Skin of body (tissue), 2 donors: ENCODE results near the gene FADS2. TPM values are rescaled to one million over a fixed set of nuclear protein-coding genes. Genes with fewer than 3 reads are reported as not detected.
"Not testable (repeated sequence)": the region's sequence is repeated elsewhere in the genome, so short reads cannot be mapped to it uniquely, and the experiment has no call there.

Experiments used
- DNase-seq: peaks from one replicate; lab custom pipeline; 2025; lab: John Stamatoyannopoulos, UW
- total RNA-seq: library from RNA; depleted of rRNA; stranded (reverse); fragments of >200 nt; gene quantifications from one replicate; pipeline ENCODE4 v1.2.3, GENCODE V29; 2014

The FADS2 gene
- total RNA-seq, 1 donor from 2014 or later, result 32.0 TPM

DNA sequence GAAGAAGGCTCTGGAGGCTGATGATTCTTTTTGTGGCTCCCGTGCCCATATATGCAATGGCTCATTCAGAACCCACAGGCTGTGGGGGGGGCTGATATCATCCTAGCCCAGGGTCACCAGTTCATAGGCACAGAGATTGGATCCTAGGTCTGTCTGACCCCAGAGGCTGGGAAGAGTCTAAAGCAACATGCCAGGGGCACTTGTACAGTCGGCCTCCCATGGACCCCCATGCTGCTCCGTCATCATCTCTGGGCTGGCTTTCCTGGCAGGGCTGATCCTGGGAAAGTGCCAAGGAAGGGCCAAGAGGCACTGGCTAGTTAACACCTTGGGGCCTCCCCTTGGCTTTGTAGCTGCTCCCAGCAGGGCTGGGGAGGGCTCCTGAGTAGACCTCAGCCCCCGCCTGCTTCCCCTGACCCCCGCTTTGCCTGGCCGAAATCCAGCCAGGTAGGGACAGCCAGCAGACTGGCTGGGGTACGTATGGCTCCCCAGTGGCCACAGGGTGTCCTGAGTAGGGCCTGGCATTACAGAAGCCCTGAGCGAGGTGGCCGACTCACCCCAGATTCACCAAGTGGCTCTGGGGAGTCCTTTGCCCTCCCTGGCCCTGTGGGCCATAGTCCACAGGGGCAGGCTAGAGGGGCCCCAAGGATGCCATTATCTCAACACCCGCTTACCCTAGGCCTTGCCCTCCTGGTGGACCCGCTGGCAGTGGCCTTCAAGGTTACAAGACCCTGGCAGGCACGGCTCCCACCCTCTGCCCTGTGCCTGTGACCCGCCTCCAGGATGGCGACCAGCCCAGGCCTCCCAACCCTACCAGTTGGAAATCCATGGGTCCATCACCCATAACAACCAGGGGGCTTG, 40.7 kb downstream of the FADS2 start:
- DNase-seq, result no peak

GRCh38 chr11:61869429-61869707, 41.3 kb downstream of the FADS2 start:
- DNase-seq, result no peak

GRCh38 chr11:61869708-61870451, 41.8 kb downstream of the FADS2 start:
- no peak for DNase-seq

- no peak for DNase-seq
These were observed 42.5 kb downstream of the FADS2 start for GRCh38 chr11:61870541-61871031.

- peak; percentile 41 for DNase-seq
These were observed 43.1 kb downstream of the FADS2 start for GRCh38 chr11:61871158-61871597.

- DNase-seq, result no peak
These were observed 45.0 kb downstream of the FADS2 start for GRCh38 chr11:61872935-61873565.

DNA sequence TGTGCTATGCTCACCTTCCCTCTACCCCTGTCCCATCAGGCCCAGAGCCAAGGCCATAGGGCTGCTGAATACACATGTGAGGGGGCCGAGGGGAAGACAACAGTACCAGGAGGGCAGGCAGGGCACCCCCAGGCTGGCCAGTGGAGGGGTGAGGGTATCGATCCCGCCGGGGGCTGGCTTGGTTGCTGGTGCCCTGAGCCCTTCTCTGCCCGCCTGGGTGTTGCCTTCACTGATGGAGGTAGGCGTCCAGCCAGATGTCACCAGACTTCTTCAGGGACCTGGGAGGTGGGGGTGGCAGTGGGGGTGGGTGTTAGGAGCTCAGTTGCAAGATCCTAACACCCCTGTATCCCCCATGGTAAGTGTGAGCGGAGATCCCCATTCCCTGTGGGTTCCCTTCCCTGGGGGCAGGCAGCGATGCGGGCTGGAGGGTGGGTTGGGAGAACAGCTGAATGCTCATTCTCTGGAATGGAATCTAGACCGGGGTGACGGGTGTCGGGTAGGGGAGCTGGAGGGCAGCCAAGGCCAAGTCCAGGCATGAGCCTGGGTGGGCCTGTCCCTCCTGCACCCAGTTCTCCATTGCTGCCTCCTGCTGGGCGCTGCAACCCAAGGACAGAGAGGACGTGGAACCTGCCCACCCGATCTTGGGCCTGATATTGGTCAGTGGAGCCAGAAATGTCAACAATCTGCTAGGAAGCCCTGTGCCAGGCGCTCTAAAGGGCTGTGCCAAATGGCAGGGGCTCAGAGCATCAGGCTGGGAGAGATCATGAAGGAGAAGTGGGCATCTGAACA, 45.7 kb downstream of the FADS2 start:
- no peak for DNase-seq

DNA sequence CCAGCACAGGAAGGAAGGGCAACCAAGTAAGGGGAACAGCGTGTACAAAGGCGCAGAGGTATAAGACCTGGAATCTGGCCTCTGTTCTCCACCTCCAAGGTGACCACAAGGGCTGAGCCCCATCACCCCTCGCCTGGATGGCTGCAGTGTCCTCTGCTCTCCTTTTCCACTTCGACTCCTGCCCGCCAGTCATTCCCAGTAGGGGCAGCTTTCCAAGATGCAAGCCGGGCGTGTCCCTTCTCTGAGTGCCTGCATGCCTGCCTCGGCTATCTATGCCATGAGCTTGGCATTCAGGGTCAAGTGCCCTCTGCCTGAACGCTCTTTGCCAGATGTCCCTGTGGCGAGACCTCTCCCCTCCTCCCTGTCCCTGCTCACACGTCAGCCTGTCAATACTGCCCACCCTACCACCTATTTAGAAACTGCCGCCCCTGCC, 46.3 kb downstream of the FADS2 start:
- no peak for DNase-seq

DNA sequence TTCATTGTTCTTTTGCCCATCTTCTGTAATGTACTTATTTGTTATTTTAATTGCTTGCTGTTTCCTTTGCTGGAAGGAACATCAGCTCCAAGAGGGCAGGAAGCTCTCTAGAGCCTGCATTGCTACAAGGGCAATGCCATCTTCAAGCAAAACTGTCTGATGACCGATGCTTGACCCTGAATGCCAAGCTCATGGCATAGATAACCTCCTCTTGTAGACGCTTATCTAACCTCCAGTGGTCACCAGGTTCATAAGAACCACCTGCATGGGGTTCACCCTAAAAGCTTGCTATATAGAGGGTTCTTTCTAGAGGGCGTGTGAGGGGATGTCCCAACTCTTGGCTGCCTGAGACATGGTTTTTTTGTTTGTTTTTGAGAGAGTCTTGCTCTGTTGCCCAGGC, 46.8 kb downstream of the FADS2 start:
- no peak for DNase-seq

GRCh38 chr11:61875698-61876097, 47.6 kb downstream of the FADS2 start:
- DNase-seq, result no peak

DNA sequence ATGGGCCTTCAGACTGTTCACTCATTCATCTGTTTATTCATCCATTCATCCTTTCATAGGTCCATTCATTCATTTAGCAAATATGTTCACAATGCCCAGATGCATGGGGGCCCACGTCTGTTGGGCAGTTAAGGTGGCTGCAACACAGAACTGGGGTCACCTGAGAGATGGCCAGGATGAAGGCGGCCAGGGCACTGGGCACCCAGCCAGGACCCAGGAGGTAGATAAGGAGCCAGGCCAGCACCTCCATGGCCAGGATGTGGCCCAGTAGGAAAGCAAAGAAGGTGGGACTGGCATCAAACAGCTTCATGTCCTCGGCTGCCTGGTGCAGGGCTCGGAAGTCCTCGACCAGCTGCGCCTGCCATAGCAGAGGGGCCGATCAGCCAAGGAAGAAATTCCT, 51.1 kb downstream of the FADS2 start:
- no peak for DNase-seq

DNA sequence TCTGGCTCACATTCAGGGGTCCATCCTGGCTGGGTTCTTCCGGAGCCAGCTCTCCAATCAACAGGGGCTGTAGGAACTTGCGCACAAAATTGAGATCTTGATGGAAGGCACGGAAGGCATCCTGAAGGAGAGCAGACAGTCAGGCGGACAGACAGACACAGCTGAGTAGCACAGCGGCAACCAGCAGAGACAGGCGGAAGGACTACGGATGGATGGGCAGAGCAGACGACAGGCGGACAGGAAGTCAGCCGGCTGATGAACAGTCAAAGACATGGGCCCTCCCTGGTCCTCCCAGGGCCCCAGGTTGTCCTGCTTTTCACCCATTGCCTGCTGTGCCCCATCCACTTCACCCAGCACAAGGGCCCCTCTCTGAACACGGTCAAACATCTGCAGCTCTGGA, 51.9 kb downstream of the FADS2 start:
- DNase-seq, result no peak

DNA sequence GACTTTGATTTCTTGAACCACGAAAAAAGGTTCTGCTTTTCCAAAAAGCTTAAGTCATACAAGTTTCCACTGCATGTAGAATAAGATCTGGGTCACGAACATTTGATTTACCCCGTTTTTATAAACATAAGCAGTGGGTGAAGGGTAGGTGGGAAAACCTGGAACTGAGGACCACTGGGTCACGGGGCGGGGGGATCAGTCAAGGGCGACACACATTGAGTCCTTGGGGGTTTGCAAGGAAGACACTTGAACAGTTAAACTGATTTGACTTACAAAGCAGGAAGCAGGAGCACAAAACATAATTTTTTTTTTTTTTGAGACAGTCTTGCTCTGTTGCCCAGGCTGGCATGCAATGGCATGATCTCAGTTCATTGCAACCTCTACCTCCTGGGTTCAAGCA, 52.4 kb downstream of the FADS2 start:
- DNase-seq, result no peak

DNA sequence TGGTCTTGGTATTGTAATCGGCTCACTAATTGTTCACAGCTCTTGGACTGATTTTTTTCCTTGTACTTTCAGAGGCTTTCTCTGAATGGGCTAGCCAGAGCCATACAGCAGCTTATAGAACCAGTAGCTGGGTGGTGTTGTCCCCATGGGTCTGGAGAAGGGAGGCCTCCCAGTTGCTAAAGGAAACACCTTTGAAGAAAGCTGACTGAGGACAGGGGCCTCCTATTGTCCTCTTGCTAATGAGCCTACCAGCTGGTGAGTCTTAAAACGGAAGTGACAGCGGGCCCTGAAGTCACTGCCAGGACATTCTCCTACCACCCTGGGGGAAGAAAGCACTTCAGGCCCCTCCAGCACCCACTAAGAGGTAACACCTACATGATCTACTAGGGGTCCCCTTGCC, 53.3 kb downstream of the FADS2 start:
- no peak for DNase-seq

GRCh38 chr11:61882267-61882666, 54.2 kb downstream of the FADS2 start:
- DNase-seq, result not testable (repeated sequence)

DNA sequence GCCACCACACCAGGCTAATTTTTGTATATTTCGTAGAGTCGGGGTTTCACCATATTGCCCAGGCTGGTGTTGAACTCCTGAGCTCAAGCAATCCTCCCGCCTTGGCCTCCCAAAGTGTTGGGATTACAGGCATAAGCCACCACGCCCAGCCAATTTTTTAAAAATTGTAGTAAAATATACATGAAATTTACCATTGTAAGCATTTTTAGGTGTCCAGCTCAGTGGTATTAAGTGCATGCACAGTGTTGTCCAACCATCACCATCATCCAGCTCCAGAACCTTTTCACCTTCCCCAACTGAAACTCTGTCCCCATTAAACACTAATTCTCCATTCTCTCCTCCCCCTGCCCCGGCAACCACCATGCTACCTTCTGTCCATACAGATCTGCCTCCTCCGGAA, 54.8 kb downstream of the FADS2 start:
- DNase-seq, result no peak

DNA sequence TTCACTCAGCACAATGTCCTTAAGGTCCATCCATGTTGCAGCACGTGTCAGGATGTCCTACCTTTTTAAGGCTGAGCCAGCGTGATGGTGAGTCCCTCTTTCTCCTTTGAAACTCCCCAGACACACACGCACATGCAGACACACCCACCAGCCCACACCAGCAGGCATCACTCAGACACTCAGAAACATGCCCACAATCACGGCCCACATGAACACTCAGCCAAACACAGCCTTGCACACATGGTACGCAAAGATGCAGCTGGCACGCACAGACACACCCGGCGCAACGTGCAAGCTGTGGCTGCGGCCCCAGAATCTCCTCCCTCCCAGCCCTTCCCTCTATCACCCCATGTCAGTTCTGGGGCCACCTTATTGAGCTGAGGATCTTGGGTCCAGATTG, 55.2 kb downstream of the FADS2 start:
- no peak for DNase-seq

DNA sequence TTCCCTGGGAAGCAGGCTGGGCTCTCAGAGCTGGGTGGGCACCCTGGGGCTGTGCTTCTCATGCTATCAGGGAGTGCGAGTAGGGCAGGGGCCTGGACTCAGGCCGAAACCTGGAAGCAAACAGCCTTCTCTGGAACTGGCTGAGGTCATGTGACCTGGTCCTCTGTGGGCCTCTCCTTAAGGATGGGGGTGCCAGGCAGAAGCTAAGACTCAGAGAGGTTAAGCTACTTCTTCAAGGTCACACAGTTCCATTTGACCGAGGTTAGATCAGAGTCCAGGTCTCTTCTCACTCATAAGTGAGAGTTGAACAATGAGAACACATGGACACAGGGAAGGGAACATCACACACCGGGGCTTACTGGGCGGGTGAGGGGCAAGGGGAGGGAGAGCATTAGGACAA, 55.8 kb downstream of the FADS2 start:
- no peak for DNase-seq

DNA sequence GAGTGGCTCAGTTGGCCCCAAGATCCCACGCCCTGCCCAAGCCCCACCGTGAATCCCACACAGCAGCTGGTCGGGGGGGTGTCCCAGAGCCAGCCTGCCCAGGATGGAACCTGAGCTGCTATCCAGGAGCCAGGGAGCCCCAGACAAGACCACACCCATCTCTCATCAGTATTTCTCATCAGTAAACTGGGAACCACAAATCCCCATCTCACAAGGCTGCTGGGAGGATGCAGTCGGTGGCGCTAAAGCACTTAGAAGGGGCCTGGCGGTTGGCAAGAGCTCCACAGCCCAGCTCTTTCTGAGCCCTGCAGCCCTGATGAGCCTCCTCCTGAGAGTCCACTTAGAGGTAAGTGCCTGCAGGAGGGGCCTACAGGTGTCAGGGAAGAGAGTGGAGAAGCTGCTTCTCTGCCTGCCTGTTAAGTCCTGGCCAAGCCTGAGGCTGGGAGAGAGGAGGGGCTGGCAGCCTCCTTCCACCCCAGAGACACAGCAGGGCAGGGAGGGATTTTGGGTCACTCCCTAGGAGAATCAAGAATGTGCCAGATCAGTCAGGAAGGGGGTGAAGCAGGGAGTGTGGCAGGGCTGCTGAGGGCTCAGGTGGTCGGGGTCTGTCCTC, 57.2 kb downstream of the FADS2 start:
- DNase-seq, result no peak

GRCh38 chr11:61885784-61886580, 57.9 kb downstream of the FADS2 start:
- DNase-seq, result no peak
